A204.1 (cell line): ENCODE data around the gene KCTD17.

Source experiments
- FAIRE-seq: peaks from 2 replicates; lab custom pipeline; 2012; peaks lifted over from hg19 to GRCh38; lab: Jason Lieb, UNC

The KCTD17 gene

DNA sequence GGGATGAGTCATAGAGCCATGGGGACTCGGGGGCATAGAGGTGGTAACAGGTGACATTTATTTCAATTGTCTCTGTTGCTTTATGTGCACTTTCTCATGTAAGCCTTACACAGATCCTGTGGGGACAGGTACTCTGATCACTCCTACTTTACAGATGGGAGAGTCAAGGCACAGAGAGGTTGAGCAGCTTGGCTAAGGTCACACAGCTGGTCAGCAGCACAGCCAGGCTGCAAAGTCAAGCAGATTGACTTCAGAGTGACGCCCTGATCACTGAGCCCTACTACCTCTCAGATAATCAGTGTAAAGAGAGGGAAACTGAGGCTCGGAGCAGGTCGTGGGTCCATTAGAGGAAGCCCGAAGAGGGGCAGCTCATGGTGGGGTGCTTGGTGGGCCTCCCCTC, 54.4 kb downstream of the KCTD17 start:
- FAIRE-seq = no peak

DNA sequence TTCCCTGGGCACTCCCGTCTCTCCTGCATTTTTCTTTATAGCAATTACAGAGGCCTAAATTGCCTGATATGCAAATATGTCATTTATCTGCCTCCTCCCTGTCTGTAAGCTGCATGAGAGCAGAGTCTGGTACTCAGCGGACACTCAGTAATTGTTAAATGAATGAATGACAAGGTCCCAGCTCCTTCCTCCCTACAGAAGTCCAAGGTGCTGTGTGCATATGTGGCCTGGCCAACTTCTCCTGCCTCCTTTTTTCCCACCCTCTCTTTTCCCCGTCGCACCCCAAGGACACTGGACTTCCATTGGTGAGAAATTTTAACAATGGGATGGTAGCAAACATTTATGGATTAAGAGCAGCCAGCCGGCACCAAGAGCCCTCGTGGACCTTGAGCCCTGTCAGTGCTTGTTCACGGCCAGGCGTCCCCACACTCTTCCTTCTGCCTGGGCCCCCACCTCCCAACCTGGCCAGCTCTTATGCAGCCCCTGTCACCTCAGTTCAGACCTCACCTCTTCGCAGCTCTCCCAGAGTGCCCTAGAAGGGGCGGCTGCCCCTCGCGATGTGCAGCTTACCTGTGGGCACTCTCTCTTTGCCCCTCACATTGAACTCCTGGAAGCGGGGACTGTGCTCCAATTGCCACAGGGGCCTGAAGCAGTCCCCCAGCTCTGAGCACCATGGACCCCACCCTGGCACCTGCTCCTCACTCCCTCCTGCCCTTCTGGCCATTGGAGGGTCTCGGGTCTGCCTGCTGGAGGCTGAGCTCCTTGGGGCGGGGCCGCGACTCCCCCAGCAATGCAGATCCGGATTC, 56.5 kb downstream of the KCTD17 start:
- FAIRE-seq = no peak

DNA sequence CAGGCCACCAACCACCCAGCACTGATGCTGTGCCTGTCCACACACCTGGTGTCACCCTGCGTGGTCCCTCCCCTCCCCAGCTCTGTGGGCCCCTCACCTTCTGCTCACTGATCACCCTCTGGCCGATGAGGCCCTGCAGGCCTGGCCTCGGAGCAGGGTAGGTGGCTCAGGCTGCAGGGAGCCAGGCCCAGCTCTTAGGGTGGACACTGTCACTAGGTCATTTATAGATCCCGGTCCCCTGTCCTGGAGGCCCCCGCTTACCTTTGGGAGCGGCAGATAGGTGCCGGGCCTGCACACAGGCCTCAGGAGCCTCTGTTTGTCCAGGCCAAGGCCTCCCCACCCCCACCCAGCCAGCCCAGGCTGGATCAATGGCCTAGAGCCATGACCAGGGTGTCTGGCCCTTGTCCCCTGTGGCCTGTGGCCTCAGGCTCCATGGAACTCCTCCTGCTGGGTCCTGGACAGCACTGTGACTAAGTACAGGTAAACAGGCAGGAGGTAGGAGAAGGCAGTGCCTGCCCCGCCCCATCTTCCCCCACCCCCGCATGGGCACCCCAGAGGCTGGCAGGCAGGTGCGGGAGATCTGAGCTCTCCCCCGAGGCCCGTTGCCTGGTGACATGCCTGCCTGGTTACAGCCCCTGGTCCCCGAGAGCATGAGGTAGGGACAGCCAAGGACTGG, 57.8 kb downstream of the KCTD17 start, which contains the start of gene TMPRSS6:
TMPRSS6 (minus strand) TSS at position 472 of the 676 bp plus-strand sequence. CDS start 6,296 bp downstream, outside the sequence.
- FAIRE-seq = no peak

- FAIRE-seq = no peak
These were observed 59.7 kb downstream of the KCTD17 start for GRCh38 chr22:37111156-37111717.

DNA sequence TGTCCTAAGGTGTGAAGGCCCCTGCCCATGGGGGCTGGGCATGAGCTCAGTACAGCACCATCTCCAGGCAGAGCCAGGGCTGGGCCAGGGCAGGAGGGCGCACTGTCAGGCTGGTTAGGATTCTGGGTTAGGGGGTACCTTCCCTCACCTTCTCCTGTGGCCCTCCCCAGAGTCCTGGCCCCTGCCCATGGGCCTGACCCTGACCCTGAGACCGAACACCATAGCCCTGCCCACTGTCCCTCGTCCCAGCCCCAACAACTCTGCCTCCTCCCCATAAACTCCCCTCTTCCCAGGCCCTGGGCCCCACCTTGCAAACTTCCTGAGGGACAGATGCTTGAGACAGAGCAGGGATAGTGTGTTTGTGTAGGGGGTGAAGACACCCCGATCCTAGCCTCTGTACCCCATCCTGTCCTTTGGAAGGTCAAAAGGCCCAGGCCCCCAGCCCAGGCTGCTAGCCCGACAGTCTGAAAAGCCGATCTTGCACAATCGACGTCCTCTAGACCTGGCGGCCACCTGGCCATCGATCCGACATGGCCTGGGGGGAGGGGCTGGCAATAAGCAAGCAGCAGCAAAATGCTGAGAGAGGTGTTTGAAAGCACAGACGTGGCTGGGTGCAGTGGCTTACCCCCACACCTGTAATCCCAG, 60.7 kb downstream of the KCTD17 start:
- FAIRE-seq = no peak
